ENCODE measurements around the gene TMA7.
"Not testable (repeated sequence)": the region's sequence is repeated elsewhere in the genome, so short reads cannot be mapped to it uniquely, and the experiment has no call there.

Gene TMA7

DNA sequence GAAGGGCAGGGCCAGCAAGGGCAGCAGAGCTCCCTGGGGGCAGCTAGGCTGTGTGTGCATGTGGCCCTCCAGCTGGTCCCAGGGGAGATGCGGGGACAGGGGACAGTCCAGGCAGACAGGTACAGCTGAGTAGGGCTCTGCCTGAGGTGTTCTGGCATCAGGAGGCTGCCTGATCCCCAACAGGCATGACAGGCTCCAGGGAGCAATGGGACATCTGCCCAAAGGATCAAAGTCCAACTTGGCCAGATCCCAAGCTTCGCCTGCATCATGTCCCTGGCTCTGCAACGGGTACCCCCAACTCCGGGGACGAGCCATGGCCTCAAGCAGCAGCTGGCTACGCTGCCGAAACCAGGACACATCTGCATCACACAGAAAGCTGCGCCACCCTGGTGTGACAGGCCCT is 28.3 kb downstream of the TMA7 start:
- DNase-seq (ENCODE audit: low spot score), result no peak

DNA sequence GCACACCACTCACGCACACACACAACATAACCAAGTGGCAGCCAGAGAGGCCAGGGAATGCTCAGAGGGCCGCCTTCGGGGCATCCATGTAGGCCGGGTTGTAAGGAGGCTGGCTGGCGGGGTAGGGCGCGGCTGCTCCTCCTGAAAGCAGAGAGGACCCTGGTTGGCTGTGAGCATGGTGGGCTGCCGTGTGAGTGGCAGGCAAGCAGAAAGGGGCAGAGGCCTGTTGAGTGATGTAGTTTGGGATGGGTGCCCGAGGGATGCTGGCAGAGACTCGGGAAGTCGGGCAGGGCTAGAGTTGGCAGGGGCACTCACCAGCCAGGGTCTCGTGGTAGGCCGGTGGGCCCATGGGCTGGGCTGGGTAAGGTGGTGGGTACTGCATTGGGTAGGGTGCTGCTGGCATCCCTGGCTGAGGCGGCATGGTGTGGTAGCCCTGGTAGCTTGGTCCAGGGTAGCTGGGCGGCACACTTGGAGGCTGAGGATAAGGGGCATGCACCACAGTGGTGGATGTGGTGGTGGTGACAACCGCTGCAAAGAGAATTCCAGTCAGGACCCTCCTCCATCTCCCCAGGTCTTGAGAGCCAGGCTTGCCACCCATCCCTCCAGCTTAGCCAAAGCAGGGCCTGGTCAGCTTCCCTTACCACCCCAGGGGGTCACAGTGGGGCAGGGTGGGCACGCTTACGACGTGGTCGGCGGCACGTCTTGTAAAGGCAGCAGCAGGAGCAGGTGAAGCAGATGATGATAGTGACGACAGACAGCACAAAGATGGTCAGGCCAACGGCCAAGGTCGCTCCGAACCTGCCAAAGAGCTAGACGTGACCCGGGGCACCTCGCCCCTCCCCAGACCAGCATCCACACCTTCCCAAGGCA is 29.2 kb downstream of the TMA7 start:
- no peak for DNase-seq (ENCODE audit: low spot score)

DNA sequence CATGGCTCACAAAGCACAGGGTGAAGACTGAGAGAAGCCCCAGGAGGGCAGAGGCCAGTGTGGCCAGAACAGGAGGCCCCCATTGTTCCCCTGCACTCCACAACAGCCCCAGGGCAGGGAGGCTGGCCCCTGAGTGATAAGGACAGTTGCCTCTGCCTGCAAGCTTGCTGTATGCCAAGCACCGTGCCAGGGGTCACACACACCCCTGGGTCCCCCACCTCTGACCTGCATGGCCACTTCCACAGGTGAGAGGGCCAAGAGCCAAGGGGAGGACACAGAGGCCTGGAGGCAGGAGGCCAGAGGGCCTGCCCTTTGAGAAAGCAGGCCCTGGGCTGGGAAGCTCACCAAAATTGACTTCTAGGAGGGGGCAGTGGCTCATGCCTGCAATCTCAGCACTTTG is 30.2 kb downstream of the TMA7 start:
- DNase-seq (ENCODE audit: low spot score), result no peak

DNA sequence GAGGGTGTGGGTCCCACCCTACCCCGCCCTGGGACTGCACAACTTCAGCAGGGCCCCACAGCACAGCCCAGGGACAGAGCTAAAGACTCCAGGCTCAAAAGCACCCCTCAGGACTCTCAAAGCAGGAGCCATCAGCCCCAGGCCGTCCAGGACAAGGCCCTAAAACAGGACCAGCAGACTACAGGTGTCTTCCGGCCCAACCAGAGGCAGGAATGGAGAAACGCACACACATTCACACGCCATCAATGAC is 32.5 kb downstream of the TMA7 start:
- DNase-seq (ENCODE audit: low spot score), result no peak

DNA sequence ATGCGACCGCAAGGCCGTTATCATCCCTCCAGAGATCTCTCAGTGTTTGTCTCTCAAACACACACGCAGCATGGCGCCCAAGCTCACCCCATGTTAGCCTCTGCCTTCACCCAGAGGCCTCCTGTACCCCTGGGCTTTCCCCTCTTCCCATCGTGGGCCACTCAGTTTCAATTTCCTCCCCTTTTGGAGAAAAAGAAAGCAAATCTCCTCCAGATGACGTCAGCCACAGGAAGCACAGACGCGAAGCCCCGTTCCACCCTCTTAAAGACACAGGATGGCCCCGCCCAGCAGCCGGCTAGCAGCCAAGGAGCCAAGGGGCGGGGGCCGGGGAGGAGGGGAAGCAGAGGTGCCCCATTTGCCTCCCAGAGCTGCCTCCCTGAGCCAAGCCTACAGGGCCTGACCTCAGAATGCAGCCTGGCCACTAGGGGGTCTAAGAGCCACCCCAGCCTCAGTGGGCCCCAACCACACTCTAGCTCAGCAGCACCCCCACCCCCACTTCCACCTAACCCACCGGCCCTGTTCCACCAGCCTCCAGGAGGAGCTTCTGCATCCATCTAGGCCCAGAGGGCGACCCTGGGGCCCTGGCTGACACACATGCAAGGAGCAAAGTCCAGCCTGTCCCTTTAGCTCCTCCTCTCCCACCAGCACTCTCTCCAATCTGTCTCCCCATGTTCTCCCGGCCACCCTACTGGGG is 33.0 kb downstream of the TMA7 start:
- peak; percentile 90 for DNase-seq (ENCODE audit: low spot score)

DNA sequence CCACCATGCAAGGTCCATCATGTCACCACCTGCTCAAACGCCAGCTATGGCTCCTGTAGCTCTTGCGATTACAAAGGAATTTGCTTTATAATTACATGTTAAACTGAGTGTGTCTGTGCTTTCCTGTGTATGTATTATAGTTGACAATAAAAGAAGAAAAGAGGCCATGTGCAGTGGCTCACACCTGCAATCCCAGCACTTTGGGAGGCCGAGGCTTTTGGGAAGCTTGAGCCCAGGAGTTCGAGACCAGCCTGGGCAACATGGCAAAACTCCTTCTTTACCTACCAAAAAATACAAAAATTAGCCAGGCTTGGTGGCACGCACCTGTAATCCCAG is 33.5 kb downstream of the TMA7 start:
- no peak for DNase-seq (ENCODE audit: low spot score)

DNA sequence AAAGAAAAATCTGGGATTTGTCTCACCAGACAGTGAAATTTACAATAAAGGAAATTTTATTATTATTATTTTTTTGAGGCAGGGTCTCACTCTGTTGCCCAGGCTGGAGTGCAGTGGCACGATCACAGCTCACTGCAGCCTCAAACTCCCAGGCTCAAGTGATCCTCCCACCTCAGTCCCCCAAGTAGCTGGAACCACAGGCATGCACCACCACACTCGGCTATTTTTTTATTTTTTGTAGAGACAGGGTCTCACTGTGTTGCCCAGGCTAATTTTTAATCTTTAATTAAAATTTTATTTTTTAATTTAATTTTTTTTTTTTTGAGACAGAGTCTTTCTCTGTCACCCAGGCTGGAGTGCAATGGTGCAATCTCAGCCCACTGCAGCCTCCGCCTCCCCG is 34.0 kb downstream of the TMA7 start:
- DNase-seq (ENCODE audit: low spot score), result not testable (repeated sequence)

DNA sequence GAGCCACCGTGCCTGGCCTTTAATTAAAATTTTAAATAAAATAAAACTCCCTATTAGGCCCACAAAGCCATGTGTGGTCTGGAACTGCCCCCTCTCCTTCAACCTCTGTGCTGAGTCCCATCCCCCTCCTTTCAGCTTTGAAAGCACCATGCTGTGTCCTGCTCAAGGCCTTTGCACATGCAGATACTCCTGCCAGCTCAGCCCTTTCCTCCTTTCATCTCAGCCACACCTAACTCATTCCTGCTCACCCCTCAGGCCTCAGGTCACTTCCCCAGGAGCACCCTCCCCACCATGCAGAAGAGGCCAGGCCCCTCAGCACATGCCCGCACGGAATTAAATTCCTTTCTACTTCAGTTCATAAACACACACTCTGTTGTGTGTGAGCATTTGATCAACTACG is 34.6 kb downstream of the TMA7 start:
- DNase-seq (ENCODE audit: low spot score), result no peak

DNA sequence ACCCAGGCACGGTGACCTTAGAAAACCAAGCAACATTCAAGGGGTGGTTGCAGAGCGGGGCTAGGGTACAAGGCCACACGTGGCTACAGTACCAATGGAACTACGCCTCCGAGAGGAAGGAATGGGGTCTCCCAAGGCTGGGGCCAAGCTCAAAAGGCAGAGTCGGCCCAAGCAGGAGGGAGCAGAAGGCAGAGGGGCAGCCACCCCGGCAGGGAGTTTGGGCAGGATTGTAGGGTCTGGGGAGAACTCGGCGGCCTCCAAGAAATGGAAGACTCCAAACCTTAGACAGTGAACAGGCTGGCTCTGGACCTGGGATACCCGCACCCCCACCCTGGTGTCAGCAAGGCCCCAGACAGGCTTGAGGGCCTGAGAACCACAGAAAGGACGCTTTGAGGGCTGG is 35.1 kb downstream of the TMA7 start:
- no peak for DNase-seq (ENCODE audit: low spot score)

DNA sequence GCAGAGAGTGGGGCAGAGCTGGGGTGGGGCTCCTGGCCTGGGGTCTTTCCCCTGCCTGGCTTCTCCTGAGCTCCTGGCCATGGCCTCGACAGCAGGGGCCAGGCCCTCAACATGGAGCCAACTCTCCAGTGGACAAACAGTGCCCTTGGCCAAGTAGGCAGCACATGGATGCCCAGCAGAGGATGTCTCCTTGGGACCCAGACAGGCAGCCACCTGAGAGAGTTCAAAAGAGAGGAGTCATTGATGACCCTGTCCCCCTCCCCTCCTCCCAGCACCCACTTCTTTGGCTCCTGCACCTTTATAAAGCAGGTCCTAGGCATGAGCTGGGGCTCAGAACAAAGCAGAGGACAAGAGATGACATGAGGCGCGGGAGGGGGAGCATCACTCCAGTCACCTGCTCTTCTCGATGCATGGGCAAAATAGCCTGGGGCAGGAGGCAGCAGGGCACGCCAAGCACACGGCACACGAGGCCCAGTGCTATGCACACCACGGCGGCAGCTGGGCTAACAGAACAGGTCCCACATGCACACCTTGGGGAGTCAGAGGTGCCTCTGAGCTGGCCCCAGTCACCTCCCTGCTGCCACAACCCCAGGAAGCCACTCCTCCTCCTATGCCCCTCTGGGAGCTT is 36.5 kb downstream of the TMA7 start:
- no peak for DNase-seq (ENCODE audit: low spot score)

DNA sequence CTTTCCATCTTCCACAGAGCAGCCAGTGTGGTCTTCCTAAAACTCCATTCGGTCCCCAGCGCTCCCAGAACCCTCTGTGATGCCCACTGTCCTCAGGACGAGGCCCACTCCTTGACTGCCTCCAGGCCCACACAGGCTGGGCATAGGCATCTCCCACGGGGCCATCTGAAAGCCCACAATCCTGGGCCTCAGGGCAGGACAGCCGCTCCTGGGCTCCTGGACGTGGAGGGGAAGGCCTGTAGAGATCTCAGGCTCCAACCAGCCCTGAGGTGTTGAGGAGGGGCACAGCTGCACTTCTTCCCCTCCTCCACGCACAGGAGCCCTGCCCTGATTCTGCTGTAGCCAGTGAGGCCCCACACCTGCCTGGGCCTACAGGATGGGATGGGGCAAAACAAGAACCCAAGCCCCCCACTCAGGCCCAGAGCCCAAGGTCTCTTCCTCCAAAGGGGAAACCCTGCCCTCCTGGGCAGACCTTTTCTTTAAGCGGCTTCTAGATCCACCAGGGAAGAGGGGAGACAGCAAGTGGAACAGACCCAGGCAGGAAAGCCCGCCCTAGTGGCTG is 38.0 kb downstream of the TMA7 start:
- no peak for DNase-seq (ENCODE audit: low spot score)

DNA sequence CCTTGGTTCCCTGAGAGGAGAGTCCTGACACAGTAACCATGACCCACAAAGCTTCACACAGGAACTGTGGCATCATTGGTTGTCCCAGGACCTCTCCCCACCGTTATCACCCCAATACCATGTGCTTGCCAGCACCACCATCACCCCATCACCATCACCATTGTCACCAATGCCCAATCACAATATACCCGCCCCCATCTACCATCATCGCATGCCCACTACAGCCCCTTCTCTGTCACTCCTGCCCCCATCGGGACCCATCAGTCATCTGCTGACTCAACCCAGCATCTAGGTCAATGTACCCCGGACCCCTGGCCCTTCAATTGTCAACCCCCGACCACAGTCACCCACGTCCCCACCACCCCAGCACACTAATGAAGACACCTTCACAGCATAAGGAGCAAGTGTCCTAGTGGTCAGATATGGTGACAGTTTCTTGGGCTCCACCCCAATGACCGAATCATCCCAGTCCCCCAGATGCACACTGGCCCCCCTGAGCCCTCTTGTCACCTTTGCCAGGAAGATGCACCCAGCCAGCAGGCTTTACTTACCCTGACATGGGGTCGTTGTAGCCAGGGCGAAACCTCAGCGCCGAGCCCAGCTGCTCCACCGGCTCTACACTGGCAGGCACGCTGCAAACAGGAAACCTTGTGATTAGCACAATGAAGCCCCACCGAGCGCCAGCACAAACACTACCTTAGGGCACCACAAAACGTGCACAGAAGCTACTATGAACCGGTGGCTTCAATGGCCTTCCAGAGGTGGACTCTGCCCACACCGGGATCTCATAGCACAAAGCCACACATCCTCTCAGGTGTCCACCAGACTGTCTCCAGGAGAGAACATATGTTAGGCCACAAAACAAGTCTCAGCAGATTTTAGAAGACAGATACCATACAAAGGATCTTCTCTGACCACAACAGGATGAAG is 38.8 kb downstream of the TMA7 start:
- DNase-seq (ENCODE audit: low spot score), result no peak

DNA sequence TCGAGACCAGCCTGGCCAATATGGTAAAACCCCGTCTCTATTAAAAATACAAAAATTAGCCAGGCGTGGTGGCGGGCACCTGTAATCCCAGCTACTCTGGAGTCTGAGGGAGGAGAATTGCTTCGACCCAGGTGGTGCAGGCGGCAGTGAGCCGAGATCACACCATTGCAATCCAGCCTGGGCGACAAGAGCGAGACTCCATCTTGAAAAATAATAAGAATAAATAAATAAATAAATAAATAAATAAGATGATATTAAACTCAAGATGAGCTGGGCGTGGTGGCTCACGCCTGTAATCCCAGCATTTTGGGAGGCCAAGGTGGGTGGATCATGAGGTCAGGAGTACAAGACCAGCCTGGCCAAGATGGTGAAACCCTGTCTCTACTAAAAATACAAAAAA is 40.8 kb downstream of the TMA7 start:
- not testable (repeated sequence) for DNase-seq (ENCODE audit: low spot score)

DNA sequence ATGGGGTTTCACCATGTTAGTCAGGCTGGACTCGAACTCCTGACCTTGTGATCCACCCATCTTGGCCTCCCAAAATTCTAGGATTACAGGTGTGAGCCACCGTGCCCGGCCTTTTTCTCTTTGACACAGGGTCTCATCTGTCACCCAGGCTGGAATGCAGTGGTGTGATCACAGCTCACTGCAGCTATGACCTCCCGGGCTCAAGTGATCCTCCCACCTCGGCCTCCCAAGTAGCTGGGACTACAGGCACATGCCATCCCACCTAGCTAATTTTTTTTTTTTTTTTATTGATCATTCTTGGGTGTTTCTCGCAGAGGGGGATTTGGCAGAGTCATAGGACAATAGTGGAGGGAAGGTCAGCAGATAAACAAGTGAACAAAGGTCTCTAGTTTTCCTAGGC is 42.8 kb downstream of the TMA7 start:
- DNase-seq (ENCODE audit: low spot score), result not testable (repeated sequence)

DNA sequence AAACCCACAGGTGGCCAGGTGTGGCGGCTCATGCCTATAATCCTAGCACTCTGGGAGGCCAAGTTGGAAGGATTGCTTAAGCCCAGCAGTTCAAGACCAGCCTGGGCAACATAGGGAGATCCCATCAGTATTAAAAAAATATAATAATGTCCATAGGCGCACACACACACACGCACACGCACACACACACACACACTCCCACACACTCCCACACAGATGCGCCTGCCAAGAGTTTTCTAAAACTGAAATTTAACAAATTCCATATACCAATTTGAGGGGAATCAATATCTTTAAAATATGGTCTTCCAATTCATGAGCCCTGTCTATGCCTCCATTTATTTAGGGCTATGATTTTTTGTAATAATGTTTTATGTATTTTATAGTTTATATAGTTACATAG is 46.9 kb downstream of the TMA7 start:
- no peak for DNase-seq (ENCODE audit: low spot score)

DNA sequence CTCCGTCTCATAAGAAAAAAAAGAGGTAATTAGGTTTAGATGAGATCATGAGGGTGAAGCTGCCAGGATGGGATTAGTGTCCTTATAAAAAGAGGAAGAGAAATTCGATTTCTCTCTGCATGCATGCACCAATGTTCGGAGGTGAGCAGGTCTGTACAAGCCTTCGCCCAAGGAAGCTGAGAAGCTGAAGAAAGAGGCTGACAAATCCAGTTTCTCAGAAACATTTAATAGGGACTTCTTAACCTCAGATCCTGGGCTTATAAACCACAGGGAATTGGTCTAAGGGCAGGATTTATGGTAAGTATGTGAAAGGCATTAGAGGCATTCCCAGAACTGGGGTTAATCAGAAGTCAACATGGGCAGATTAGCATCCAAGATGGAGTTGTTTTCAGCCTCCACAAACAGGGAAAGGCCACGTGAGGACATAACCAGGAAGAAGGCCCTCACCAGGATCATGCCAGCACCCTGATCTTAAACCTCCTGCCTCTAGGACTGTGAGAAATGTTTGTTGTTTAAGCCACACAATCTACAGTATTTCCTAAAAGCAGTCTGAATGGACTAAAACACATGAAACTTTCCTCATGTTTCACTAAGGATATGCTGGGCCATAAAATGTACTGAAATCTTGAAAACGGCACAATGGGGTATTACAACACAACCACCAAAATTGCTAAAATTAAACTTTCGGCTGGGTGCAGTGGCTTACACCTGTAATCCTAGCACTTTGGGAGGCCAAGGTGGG is 52.6 kb downstream of the TMA7 start:
- no peak for DNase-seq (ENCODE audit: low spot score)

DNA sequence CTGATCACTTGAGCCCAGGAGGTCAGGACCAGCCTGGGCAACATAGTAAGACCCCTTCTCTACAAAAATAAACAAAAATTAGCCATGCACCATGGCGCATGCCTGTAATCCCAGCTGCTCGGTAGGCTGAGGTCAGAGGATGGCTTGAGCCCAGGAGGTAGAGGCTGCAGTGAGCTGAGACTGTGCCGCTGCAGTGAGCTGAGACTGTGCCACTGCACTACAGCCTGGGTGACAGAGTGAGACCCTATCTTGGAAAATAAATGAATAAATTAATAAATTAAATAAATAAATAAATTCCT is 53.1 kb downstream of the TMA7 start:
- no peak for DNase-seq (ENCODE audit: low spot score)

All from left forelimb (tissue), 1 donor.